ENCODE measurements around the gene NBEAL2. TPM values are rescaled to one million over a fixed set of nuclear protein-coding genes. Genes with fewer than 3 reads are reported as not detected.
"Not testable (repeated sequence)": the region's sequence is repeated elsewhere in the genome, so short reads cannot be mapped to it uniquely, and the experiment has no call there.

The NBEAL2 gene
- polyA plus RNA-seq, 3 donors, result 41.2 to 58.2 (median 56.5) TPM

- DNase-seq, result no peak
These were observed 31.4 kb downstream of the NBEAL2 start for GRCh38 chr3:47010910-47011309.

GRCh38 chr3:47011371-47011770, 31.9 kb downstream of the NBEAL2 start:
- no peak for DNase-seq

GRCh38 chr3:47012342-47013230, 33.1 kb downstream of the NBEAL2 start:
- no peak for DNase-seq

GRCh38 chr3:47013231-47013630, 33.8 kb downstream of the NBEAL2 start:
- DNase-seq, result no peak

- no peak for DNase-seq
These were observed 34.6 kb downstream of the NBEAL2 start for GRCh38 chr3:47014036-47014435.

GRCh38 chr3:47015151-47015550, 35.7 kb downstream of the NBEAL2 start:
- DNase-seq, result no peak

- DNase-seq, result no peak
These were observed 36.8 kb downstream of the NBEAL2 start for GRCh38 chr3:47016086-47016933.

GRCh38 chr3:47016934-47017435, 37.5 kb downstream of the NBEAL2 start:
- no peak for DNase-seq

- no peak for DNase-seq
These were observed 38.2 kb downstream of the NBEAL2 start for GRCh38 chr3:47017504-47018268.

- DNase-seq, result no peak
These were observed 38.8 kb downstream of the NBEAL2 start for GRCh38 chr3:47018269-47018611.

- DNase-seq, result no peak
These were observed 39.7 kb downstream of the NBEAL2 start for GRCh38 chr3:47019201-47019600.

- DNase-seq, result no peak
These were observed 40.8 kb downstream of the NBEAL2 start for GRCh38 chr3:47020311-47020710.

- no peak for DNase-seq
These were observed 43.2 kb downstream of the NBEAL2 start for GRCh38 chr3:47022641-47023071.

- no peak for DNase-seq
These were observed 45.5 kb downstream of the NBEAL2 start for GRCh38 chr3:47024932-47025331.

GRCh38 chr3:47026432-47026831, 47.0 kb downstream of the NBEAL2 start:
- not testable (repeated sequence) for DNase-seq

- DNase-seq, result no peak
These were observed 48.7 kb downstream of the NBEAL2 start for GRCh38 chr3:47028146-47028545.

- DNase-seq, result no peak
These were observed 49.2 kb downstream of the NBEAL2 start for GRCh38 chr3:47028667-47029066.

GRCh38 chr3:47031041-47031440, 51.6 kb downstream of the NBEAL2 start:
- not testable (repeated sequence) for DNase-seq

GRCh38 chr3:47034868-47035489, 55.5 kb downstream of the NBEAL2 start:
- no peak for DNase-seq

GRCh38 chr3:47035645-47036044, 56.2 kb downstream of the NBEAL2 start:
- no peak for DNase-seq

- DNase-seq, result no peak
These were observed 56.7 kb downstream of the NBEAL2 start for GRCh38 chr3:47036145-47036544.
